ENCODE data around the gene TMEM255B.

The TMEM255B gene

DNA sequence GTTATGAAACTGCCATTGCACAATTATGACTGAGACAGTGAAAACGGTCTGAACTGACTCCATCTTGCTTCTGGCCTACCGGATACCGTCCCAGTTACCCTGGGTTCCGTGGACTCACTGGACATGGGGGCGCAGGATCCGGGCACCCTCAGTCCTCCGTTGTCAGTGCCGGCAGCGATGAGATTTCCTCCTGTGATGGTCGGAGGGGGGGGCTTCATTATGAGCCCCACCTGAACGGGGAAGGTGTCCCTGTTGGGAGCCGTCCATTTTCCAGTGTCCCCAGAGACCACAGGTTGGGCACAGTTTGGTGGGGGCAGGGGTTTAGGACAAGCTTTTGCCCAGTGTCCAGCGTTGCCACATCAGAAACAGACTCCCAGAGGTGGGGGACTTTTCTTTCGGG is 23.4 kb downstream of the TMEM255B start:
- ChIA-PET CTCF (no interaction called here), POLR2A (no interaction called here)
- TF ChIP-seq, protein P1, sequence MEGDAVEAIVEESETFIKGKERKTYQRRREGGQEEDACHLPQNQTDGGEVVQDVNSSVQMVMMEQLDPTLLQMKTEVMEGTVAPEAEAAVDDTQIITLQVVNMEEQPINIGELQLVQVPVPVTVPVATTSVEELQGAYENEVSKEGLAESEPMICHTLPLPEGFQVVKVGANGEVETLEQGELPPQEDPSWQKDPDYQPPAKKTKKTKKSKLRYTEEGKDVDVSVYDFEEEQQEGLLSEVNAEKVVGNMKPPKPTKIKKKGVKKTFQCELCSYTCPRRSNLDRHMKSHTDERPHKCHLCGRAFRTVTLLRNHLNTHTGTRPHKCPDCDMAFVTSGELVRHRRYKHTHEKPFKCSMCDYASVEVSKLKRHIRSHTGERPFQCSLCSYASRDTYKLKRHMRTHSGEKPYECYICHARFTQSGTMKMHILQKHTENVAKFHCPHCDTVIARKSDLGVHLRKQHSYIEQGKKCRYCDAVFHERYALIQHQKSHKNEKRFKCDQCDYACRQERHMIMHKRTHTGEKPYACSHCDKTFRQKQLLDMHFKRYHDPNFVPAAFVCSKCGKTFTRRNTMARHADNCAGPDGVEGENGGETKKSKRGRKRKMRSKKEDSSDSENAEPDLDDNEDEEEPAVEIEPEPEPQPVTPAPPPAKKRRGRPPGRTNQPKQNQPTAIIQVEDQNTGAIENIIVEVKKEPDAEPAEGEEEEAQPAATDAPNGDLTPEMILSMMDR (IDR thresholded peaks at IDR 0.05; ENCODE audit: control extremely low read depth, extremely low read depth, low read depth, missing control alignments), result no peak
- no peak for DNase-seq (ENCODE audit: extremely low spot score)

DNA sequence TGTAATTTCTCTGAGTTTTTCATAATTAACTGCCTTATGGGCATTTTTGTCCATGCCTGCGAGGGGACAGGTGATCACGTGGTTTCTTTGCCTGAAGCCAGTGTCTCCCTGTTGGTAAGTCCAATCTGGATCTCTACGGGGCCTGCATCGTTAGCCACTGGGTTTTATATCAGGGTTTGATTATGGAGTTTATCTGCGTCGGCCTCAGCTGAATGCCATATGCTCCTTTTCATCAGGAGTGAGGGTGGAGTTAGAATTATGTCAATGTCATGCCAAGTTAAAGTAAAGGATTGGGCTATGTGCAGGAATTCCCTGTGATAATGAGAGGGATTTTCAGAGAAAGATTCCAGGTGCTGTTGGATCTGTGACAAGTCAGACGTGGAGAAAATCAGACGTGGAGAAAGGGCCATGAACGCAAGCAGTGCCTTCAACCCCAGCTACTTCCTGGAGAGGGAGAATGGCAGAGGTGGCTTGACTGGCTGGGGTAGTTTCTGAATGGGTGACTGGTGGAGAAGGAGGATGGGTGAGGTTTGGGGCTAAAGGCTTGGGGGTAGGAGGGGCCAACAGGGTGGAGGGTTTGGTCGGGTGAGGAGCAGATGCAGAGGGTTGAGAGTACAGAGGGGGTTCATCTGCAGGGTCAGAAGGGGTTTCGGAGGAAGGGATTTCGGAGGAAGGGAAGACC is 24.3 kb downstream of the TMEM255B start:
- no peak for DNase-seq (ENCODE audit: extremely low spot score)
- ChIA-PET CTCF (no interaction called here), POLR2A (no interaction called here)
- TF ChIP-seq, protein P1 (IDR thresholded peaks at IDR 0.05; ENCODE audit: control extremely low read depth, extremely low read depth, low read depth, missing control alignments), result no peak

DNA sequence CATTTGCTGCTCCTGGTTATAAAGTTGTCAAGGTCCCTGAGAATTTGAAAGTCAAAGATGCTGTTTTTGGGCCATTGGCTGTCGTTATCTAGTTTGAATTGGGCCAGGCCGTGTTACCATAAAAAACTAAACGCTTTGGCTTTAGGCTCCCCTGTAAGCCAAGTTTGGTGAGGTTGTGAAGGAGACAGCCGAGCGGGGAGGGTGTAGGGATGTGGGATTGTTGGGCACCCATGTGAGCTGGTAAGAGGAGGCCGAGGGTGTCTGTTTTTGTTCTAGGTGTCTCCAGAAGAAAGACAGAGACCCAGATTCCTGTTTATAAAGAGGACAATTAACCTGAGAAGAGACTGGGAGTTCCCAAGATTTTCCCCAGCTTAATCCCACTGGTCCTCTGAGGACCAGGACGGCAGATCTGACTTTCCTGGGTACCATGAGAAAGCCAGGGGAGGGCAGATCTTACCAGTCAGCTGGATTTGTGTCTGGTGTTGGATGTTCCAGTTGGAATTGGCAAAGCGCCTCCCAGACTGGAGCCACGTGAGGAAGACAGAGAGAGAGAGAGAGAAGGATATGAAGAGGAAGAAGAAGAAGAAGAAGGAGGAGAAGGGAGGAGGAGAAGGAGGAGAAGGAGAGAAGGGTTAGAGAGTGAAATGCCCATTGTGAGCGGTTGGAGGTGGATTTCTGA is 25.1 kb downstream of the TMEM255B start:
- no peak for DNase-seq (ENCODE audit: extremely low spot score)
- ChIA-PET CTCF (no interaction called here), POLR2A (no interaction called here)
- TF ChIP-seq, protein P1 (IDR thresholded peaks at IDR 0.05; ENCODE audit: control extremely low read depth, extremely low read depth, low read depth, missing control alignments), result no peak

DNA sequence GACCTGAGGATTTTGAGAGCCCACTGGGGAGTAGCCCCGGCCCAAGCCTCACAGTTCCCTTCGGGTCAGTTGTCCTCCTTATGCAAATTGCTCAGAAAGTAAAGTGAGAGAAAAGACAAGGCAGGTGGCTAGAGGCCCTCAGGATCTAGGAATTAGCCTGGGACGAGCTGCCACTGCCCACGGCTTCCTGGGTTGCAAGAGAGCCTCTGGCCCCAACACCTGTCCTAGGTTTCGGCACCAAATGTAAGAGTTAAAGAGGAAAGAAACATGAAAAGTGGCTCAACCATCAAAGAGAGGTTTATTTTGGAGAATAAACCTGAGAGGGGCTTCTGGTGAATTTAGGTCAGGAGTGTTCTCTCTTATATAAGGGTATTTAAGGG is 25.6 kb downstream of the TMEM255B start:
- DNase-seq (ENCODE audit: extremely low spot score), result no peak
- TF ChIP-seq, protein P1 (IDR thresholded peaks at IDR 0.05; ENCODE audit: control extremely low read depth, extremely low read depth, low read depth, missing control alignments), result no peak
- ChIA-PET POLR2A (no interaction called here), CTCF (no interaction called here)

DNA sequence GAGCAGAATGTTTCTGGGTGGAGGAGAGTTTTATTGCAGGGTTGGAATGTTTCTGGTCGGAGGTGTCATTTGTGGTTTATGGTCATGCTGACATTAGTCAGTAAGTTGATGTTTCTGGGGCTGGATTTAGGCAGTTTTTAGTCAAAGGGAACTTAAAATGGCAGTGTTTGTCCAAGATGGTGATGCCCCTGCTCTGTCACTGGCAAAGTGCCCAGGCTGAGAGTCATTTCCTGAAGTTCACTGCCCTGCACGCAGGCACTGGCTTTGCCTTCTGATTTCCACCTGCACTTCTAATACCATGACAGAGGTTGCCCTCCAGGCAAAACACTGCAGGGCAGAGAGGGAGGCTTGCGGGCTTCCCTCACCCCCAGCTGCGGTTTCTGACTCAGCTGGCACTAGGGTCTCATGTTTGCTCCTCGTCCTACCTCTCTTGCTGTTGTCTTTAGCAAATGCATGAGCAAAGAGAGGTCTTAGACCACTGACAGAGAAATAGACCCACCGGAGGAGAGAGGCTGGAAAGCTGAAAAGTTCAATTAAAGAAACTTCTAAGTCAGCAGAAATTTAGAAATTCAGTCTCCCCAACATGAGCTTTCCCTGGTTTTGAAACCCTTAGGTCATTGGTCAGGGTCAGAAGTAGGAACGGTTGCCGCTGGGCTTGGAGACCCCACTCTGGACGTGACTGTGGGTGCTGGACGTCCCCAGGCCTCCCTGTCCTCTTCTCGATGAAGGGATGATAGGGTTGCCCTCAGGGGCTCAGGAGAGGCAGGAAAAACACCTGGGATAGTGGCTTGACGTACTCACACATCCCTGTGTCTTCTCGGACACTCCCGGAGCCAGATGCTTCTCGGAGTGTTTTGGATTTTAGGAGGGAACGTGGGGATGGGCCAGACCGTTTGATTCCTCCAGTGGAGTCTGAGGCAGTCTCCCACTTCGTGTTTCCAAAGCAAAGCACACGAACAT is 26.3 kb downstream of the TMEM255B start:
- DNase-seq (ENCODE audit: extremely low spot score), result no peak
- POLR2A ChIA-PET, result no interaction called here
- TF ChIP-seq, protein P1 (IDR thresholded peaks at IDR 0.05; ENCODE audit: control extremely low read depth, extremely low read depth, low read depth, missing control alignments), result no peak
- CTCF ChIA-PET, result no interaction called here

DNA sequence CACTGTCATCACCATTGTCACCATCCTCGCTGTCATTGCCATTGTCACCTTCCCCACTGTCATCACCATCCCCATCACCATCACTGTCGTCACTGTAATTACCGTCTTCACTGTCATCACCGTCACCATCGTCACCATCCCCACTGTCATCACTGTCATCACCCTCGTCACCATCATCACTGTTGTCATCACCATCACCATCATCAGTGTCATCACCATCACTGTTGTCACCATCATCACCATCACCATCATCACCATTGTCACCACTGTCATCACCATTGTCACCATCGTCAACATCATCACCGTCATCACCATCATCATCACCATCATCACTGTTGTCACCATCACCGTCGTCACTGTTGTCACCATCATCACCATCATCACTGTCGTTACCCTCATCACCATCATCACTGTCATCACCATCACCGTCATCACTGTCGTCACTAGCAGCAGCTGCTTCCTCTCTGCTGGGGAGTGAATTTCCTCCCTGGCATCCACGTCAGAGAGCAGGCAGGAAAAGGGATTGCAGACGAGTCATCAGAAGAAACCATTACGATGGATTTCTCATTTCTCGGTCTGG is 27.3 kb downstream of the TMEM255B start:
- TF ChIP-seq, protein P1 (IDR thresholded peaks at IDR 0.05; ENCODE audit: control extremely low read depth, extremely low read depth, low read depth, missing control alignments), result no peak
- no peak for DNase-seq (ENCODE audit: extremely low spot score)
- ChIA-PET POLR2A (no interaction called here), CTCF (no interaction called here)
